HG03103 (cell line): ENCODE results near the gene HECA.
A peak's percentile ranks its signal among the peaks of the same experiment; 100 is the strongest.
"Not testable (repeated sequence)": the region's sequence is repeated elsewhere in the genome, so short reads cannot be mapped to it uniquely, and the experiment has no call there.

Experiments used
- ATAC-seq: cut with Tn5 transposase; IDR thresholded peaks from one replicate; pipeline ENCODE4 v1.9.1; 2021; ENCODE audit warnings: low read depth; ENCODE audit not compliant: unreplicated experiment

The HECA gene, protein sequence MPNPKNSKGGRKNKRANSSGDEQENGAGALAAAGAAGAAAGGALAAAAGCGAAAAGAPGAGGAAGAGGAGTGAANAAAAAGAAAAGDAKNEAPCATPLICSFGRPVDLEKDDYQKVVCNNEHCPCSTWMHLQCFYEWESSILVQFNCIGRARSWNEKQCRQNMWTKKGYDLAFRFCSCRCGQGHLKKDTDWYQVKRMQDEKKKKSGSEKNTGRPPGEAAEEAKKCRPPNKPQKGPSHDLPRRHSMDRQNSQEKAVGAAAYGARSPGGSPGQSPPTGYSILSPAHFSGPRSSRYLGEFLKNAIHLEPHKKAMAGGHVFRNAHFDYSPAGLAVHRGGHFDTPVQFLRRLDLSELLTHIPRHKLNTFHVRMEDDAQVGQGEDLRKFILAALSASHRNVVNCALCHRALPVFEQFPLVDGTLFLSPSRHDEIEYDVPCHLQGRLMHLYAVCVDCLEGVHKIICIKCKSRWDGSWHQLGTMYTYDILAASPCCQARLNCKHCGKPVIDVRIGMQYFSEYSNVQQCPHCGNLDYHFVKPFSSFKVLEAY

DNA sequence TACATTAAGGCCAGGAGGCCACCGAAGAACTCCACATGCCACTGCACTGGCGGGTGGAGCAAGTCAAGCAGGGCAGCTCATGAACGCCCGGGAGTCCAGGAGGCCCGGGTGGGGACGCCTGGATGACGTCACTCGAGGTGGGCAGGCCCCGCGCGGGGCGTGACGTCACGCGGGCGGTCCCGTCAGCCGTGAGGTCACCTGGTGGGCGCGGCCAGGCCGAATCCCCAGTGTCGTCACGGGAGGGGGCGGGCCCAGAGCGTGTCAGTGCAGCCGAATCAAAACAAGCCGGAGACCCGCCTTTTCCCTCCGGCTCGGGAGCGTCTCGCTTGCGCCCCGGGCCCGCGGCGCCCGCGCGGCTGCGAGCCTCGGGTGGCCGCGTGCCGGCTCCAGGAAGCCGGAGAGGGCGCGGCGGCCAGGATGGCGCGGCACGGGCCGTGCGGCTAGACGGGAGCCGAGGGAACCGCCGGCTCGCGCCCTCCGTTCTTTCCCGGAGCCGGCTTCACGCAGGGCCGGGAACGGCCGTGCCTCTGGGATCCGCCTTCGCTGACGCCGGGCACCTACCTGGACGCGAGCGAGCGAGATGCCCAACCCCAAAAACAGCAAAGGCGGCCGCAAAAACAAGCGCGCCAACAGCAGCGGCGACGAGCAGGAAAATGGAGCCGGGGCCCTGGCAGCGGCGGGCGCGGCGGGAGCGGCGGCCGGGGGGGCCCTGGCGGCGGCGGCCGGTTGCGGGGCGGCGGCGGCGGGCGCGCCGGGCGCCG, at the start of gene HECA:
Gene HECA, plus strand, starts transcription at position 264 of the 761 bp plus-strand sequence. Its CDS starts 317 bp downstream, at position 581.
- ATAC-seq = peak; percentile 82

GRCh38 chr6:139091826-139092225, 43.1 kb upstream of the HECA start:
- ATAC-seq = no peak

DNA sequence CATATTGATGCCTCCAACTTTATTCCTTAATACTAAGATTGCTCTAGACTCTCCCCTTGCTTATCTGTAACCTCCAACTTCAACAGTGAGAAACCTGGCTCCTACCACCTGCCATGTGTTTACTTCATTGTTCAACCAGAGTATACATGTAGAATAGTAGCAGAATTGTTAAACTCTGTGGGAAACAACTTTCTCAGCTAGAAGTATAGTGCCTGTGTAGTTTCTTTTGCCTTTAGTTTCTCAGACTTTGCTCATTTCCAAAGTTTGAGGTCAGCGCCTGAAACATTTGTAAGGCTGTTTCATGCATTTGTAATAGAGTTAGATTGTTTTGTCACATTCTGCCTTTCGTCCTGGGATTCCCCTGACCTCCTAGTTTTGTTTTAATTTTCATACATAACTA, 34.9 kb upstream of the HECA start:
- ATAC-seq = peak; percentile 71

GRCh38 chr6:139107051-139107450, 27.8 kb upstream of the HECA start:
- ATAC-seq = no peak

GRCh38 chr6:139108378-139108777, 26.5 kb upstream of the HECA start:
- no peak for ATAC-seq

DNA sequence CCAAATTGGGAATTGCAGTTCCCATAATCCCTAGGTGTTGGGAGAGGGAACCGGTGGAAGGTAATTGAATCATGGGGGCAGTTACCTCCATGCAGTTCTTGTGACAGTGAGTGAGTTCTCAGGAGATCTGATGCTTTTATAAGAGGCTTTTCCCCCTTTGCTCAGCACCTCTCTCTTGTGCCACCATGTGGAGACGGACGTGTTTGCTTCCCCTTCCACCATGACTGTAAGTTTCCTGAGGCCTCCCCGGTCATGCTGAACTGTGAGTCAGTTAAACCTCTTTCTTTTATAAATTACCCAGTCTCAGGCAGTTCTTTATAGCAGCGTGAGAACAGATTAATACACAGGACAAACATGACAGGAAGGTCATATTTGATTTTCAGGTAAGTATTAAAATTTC, 25.3 kb upstream of the HECA start:
- no peak for ATAC-seq

GRCh38 chr6:139112146-139112545, 22.7 kb upstream of the HECA start:
- no peak for ATAC-seq

GRCh38 chr6:139112561-139112960, 22.3 kb upstream of the HECA start:
- no peak for ATAC-seq

DNA sequence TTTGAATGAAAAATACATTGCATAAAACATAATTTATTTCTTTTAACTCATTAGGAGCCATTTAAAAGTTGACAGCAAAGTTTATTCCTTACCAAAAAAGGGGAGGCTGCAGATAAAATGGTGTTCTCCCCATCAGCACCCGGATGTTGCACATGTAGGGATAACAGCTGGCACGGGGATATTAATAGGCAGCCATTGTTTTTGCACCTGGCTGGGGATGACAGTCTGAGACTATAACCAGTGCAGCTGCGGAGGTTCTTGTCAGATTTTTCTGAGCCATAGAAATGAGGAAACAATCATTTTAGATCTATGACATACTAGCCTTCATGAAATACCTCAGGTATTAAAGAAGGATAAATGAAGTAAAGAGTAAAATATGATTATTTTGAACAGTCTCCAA, 20.1 kb upstream of the HECA start:
- ATAC-seq = no peak

GRCh38 chr6:139115989-139116758, 18.7 kb upstream of the HECA start:
- ATAC-seq = no peak

DNA sequence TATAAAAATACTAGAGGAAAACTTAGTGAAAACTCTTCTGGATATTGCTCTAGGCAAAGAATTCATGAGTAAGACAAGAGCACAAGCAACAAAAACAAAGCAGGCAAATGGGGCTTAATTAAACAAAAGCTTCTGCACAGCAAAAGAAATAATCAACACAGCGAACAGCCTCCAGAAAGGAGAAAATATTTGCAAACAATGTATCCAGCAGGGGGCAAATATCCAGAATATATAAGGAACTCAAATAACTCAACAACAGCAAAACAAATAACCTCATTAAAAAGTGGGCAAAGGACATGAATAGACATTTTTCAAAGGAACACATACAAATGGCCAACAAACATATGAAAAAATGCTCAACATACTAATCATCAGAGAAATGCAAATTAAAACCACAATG, 17.1 kb upstream of the HECA start:
- no peak for ATAC-seq

GRCh38 chr6:139119552-139119951, 15.3 kb upstream of the HECA start:
- ATAC-seq = no peak

DNA sequence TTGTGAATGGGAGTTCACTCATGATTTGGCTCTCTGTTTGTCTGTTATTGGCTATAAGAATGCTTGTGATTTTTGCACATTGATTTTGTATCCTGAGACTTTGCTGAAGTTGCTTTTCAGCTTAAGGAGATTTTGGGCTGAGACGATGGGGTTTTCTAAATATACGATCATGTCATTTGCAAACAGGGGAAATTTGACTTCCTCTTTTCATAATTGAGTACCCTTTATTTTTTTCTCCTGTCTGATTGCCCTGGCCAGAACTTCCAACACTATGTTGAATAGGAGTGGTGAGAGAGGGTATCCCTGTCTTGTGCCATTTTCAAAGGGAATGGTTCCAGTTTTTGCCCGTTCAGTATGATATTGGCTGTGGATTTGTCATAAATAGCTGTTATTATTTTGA, 12.1 kb upstream of the HECA start:
- not testable (repeated sequence) for ATAC-seq

DNA sequence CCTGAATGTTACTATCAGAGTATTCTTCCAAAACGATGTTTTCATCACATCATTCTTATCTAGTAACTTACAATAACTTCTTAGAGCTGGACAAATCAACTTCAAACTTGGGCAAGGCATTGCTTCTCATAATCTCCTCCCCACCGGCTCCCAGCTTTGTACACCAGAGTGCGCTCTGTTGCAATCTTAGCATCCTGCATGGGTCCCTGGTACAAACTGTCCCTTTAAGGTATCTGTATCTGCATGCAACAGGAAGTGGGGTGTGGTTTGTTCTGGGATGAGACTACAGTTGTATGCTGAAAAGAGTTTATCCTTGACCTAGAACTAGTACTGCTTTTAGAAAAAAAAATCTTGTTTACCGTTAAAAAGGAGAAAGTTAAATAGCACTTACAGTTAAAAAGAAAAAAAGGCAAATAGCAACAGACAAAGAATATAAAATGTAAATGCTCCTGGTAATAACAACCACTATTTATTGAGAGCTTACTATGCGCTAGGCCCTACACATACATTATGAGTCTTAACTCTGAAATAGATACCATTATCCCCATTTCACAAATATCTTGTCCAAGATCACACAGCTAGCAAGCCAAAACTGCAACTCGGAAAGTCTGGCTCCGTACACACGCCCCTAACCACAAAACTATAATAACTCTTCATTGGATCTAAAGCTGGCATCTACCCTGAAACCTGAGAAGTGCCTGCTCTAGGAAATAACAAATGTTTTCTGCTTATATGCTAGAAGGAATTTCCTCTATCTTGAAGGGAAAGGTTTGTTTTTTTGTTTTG, 9.8 kb upstream of the HECA start:
- peak; percentile 100 for ATAC-seq

- ATAC-seq = no peak
These were observed 8.6 kb upstream of the HECA start for GRCh38 chr6:139126255-139126654.

- ATAC-seq = no peak
These were observed 7.9 kb upstream of the HECA start for GRCh38 chr6:139126931-139127330.

GRCh38 chr6:139129284-139129683, 5.6 kb upstream of the HECA start:
- ATAC-seq = no peak

GRCh38 chr6:139131736-139132280, 3.1 kb upstream of the HECA start:
- no peak for ATAC-seq

GRCh38 chr6:139133262-139134063, 1.4 kb upstream of the HECA start:
- ATAC-seq = no peak
